ENCODE data around the gene SLC4A4.

DNA sequence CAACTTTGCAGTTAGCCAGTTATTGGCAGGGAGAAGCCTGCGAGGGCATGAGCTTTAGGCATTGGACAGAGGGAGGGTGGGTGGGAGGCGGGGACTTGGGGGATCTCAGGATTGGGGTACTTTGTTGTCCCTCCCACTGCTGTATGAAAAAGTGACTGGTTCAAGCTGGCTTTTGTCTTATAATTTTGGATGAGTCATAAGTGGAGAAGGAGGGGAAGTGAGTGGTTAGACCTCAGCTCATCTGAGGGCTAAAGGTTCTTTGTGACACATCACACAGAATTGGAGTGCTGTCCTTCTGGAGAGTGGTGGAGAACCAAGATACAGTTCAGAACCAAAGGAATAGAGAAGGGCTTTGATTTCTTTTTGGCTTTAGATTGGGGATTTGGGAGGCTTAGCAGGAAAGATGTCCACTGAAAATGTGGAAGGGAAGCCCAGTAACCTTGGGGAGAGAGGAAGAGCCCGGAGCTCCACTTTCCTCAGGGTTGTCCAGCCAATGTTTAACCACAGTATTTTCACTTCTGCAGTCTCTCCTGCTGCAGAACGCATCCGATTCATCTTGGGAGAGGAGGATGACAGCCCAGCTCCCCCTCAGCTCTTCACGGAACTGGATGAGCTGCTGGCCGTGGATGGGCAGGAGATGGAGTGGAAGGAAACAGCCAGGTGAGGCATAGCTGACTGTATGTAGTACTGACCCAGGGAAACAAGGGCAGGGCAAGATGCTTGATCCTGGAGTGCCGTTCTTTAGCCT, at the start of gene SLC4A4:
- TF ChIP-seq, protein P1, sequence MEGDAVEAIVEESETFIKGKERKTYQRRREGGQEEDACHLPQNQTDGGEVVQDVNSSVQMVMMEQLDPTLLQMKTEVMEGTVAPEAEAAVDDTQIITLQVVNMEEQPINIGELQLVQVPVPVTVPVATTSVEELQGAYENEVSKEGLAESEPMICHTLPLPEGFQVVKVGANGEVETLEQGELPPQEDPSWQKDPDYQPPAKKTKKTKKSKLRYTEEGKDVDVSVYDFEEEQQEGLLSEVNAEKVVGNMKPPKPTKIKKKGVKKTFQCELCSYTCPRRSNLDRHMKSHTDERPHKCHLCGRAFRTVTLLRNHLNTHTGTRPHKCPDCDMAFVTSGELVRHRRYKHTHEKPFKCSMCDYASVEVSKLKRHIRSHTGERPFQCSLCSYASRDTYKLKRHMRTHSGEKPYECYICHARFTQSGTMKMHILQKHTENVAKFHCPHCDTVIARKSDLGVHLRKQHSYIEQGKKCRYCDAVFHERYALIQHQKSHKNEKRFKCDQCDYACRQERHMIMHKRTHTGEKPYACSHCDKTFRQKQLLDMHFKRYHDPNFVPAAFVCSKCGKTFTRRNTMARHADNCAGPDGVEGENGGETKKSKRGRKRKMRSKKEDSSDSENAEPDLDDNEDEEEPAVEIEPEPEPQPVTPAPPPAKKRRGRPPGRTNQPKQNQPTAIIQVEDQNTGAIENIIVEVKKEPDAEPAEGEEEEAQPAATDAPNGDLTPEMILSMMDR (conservative IDR thresholded peaks at IDR 0.05 in 1 of 2, IDR thresholded peaks at IDR 0.05 in 1 of 2; ENCODE audit: low read depth in 1 of 2, low read length in 2 of 2): no peak
- no peak for TF ChIP-seq EZH2 (IDR thresholded peaks at IDR 0.05; ENCODE audit: low read length, missing control alignments)

Measured in fibroblast of lung (primary cell).